ENCODE measurements around the gene INPP5J. TPM values are rescaled to one million over a fixed set of nuclear protein-coding genes. Genes with fewer than 3 reads are reported as not detected.

INPP5J gene
- total and polyA plus RNA-seq, 2 of the 13 experiments (the other 11 are each of a cell fraction or from before 2014, with no cell fraction given), result 0.24 to 1.1 TPM

DNA sequence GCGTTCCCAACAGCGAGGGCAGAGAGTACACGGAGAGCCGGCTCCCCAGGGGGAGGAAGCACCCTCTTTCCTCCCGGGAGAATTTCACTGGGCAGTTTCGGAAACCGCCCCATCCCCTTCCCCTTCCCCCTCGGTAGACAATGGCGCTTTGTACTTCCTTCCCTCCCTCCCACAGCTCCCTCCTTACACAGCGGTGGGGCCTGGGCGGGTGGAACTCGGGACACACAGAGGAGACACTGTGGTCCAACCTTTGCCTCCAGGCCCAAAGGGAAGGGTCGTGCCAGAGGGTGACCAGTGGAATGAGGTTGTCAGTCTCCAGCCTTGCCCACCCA lies 37.3 kb upstream of the INPP5J start:
- ChIA-PET CTCF (ENCODE audit: low intra/inter-chr PET ratio, low total read pairs) (no interaction called here), POLR2A (no interaction called here)
- no peak overlapping the region for H3K4me2 ChIP-seq (ENCODE audit: low read depth, low read length)
- ATAC-seq (no peak), DNase-seq (ENCODE audit: low spot score) (no peak), FAIRE-seq (no peak)
- H3K9ac ChIP-seq (ENCODE audit: insufficient read depth, low read depth, low read length), result no peak overlapping the region
- no peak overlapping the region for H2AFZ ChIP-seq (ENCODE audit: low read length)
- WGBS (ENCODE audit: low lambda C conversion rate), result 86% methylated on average over 11 of the region's 13 CpGs
- TF ChIP-seq CENPX (CRISPR knock-in tag; IDR thresholded peaks at IDR 0.05) (no peak), PAF1 (CRISPR knock-in tag; IDR thresholded peaks at IDR 0.05) (no peak), NCOA2 (CRISPR knock-in tag; IDR thresholded peaks at IDR 0.05) (no peak), ZNF816 (CRISPR knock-in tag; IDR thresholded peaks at IDR 0.05; ENCODE audit: borderline replicate concordance) (no peak), TOE1 (CRISPR knock-in tag; IDR thresholded peaks at IDR 0.05) (no peak), PCBP2 (optimal IDR thresholded peaks at IDR 0.05; ENCODE audit: low read depth, low read length, poor library complexity, severe bottlenecking) (no peak), ZNF451 (CRISPR knock-in tag; IDR thresholded peaks at IDR 0.05) (no peak), STAT5B (CRISPR knock-in tag; IDR thresholded peaks at IDR 0.05) (no peak)
- TF ChIP-seq, protein P1, sequence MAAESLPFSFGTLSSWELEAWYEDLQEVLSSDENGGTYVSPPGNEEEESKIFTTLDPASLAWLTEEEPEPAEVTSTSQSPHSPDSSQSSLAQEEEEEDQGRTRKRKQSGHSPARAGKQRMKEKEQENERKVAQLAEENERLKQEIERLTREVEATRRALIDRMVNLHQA (CRISPR knock-in tag; IDR thresholded peaks at IDR 0.05), result no peak
- TF ChIP-seq, protein P2, sequence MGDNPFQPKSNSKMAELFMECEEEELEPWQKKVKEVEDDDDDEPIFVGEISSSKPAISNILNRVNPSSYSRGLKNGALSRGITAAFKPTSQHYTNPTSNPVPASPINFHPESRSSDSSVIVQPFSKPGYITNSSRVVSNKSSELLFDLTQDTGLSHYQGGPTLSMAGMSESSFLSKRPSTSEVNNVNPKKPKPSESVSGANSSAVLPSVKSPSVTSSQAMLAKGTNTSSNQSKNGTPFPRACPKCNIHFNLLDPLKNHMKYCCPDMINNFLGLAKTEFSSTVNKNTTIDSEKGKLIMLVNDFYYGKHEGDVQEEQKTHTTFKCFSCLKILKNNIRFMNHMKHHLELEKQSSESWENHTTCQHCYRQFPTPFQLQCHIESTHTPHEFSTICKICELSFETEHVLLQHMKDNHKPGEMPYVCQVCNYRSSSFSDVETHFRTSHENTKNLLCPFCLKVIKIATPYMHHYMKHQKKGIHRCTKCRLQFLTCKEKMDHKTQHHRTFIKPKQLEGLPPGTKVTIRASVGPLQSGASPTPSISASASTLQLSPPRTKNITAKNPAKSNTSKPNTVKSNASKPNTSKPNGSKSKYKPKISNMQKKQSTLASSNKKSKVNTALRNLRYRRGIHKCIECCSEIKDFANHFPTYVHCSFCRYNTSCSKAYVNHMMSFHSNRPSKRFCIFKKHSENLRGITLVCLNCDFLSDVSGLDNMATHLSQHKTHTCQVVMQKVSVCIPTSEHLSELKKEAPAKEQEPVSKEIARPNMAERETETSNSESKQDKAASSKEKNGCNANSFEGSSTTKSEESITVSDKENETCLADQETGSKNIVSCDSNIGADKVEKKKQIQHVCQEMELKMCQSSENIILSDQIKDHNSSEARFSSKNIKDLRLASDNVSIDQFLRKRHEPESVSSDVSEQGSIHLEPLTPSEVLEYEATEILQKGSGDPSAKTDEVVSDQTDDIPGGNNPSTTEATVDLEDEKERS (CRISPR knock-in tag; IDR thresholded peaks at IDR 0.05), result no peak
- TF ChIP-seq, protein P3, sequence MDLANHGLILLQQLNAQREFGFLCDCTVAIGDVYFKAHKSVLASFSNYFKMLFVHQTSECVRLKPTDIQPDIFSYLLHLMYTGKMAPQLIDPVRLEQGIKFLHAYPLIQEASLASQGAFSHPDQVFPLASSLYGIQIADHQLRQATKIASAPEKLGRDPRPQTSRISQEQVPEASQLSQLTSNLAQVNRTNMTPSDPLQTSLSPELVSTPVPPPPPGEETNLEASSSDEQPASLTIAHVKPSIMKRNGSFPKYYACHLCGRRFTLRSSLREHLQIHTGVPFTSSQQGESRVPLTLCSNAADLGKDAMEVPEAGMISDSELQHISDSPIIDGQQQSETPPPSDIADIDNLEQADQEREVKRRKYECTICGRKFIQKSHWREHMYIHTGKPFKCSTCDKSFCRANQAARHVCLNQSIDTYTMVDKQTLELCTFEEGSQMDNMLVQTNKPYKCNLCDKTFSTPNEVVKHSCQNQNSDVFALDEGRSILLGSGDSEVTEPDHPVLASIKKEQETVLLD (CRISPR knock-in tag; IDR thresholded peaks at IDR 0.05; ENCODE audit: low read depth), result no peak
- TF ChIP-seq, protein P4, sequence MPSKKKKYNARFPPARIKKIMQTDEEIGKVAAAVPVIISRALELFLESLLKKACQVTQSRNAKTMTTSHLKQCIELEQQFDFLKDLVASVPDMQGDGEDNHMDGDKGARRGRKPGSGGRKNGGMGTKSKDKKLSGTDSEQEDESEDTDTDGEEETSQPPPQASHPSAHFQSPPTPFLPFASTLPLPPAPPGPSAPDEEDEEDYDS (CRISPR knock-in tag; IDR thresholded peaks at IDR 0.05), result no peak
- no peak overlapping the region for H3K27ac ChIP-seq (ENCODE audit: extremely low read length, insufficient read depth, low read length)
- no peaks in the 10 kb centered on the region for H4K20me1 ChIP-seq (ENCODE audit: insufficient read depth, low read length)
- no peaks in the 10 kb centered on the region for H3K9me3 ChIP-seq (ENCODE audit: low read length)
- peaks cover 3% of the 10 kb centered on the region for H3K79me2 ChIP-seq (ENCODE audit: insufficient read depth, low read length)
- H3K4me1 ChIP-seq (ENCODE audit: insufficient read depth, low read length), result peaks cover 22% of the 10 kb centered on the region
- H3K36me3 ChIP-seq (replicated peaks in 1 of 2; ENCODE audit: control insufficient read depth in 1 of 2, insufficient read depth in 2 of 2, low read length in 2 of 2), result peaks cover 26 to 34% of the 10 kb centered on the region in 2 experiments
- in situ Hi-C loops (cut with HindIII; ENCODE audit: extremely low pct_ligation_motif_present, low pct_unique_long_range_greater_than_20kb) (no loop called here), intact Hi-C loops (cut with micrococcal nuclease; ENCODE audit: unreplicated experiment) (no loop called here)
- H3K27me3 ChIP-seq (ENCODE audit: control insufficient read depth in 1 of 2, insufficient read depth in 2 of 2, low read length in 2 of 2), result no peaks in the 10 kb centered on the region; a peak in 1 of 5 replicates
- H3K4me3 ChIP-seq (replicated peaks in 1 of 3; ENCODE audit: insufficient read depth in 1 of 3, low read depth in 2 of 3, low read length in 3 of 3), result no peak overlapping the region
- BruUV-seq (replicated peaks), result no TSS peak
